ENCODE results near the gene STON2.

Gene STON2

DNA sequence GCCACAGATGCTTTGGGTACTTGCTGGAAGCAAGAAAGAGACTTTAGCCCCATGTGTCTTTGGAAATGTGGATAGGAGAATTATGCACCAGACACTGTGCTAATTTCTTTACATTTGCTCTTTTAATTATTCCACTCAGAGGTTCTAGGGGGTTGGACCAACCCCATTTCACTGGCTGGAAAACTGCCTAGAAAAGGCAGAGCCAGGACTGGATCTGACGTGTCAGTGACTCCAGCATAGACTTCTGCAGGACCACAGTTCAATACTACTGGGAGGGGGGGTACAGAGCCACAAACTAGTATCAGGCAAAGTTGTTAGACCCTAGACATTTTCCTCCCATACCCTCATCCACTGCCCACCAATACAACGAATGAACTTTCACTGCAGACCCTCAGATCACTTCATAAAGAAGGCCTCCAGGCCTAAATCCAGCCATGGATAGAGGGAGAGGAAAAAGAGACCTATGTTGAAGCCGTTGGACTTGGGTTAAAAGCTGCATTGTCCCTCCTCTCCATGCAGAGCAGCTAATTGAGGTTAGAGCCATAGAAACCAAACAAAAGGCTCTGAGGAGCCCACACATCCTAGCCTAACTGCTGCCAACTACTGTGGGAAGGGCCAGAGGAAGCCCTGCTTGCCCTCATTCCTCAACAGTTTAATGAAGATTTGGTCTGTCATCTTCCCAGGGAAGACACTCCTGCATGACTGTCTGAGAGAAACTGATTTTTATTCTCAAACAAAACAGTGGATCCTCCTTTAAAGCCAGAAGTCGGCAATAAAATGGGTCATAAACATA lies 68.7 kb downstream of the STON2 start:
- no peak for DNase-seq

DNA sequence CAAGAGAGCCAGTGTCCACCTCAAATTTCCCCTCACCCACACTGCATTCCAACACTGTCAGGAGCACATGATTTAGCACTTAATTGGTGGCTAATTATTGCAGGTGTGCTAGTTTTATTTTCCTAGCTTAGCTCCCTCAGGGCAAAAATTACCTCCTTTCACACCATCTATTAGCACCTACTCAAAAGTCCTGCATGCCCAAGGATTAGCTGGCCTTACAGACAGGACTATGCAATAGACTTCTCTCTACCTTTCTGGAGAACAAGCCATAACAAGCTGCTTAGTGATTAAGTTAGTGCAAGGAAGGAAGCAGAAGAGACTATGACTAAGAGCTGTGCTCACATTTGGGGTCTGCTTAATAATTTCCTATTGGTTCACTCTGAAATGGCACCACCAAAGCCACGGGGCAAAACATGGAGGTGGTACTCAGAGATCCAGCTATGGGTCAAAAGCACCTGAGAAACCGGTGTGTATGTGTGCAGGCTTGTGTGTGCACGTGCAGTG lies 69.5 kb downstream of the STON2 start:
- no peak for DNase-seq

GRCh38 chr14:81329640-81330381 lies 70.3 kb downstream of the STON2 start:
- no peak for DNase-seq

GRCh38 chr14:81326451-81326850 lies 73.7 kb downstream of the STON2 start:
- DNase-seq: no peak

DNA sequence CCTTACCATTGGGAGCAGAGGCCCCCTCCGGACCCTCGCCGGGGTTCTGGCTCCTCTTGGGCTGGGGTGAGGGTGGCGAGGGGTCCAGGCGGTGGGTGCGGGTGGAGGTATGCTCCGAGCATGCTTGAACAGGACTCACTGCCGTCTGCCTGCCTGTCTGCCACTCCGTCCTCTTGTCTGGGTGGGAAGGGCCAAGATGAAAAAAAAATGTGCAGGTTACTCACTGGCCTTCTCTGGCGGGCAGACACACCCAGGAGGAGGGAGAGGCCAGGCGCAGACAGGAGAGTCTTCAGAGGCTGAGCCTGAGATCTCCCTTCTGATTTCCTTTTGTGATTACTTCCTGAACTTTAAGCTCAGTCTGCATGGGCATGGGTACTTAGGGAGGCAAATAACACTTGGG lies 76.1 kb downstream of the STON2 start:
- DNase-seq: peak; percentile 51

- DNase-seq: no peak
Measured at GRCh38 chr14:81323093-81323492, 77.0 kb downstream of the STON2 start.

- DNase-seq: no peak
Measured at GRCh38 chr14:81319946-81320345, 80.2 kb downstream of the STON2 start.

DNA sequence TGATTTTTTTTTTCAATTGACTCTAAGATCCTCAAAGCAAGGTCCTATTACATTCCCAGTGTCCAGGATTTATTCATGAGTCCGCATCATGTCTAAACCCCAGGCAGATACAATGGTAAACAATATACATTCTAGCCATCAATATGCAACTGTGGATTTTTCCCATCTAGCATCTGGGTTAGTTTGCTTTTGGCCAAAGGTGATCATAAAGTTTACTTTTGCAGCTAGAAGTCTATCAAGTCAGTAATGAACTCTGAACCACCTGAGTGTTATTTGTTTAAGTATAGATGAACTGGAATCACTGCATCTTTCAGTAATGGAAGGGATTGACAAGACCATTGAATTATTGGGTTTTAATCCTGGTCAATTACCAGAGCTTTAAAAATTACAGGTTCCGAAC lies 80.8 kb downstream of the STON2 start:
- DNase-seq: no peak

- no peak for DNase-seq
Measured at GRCh38 chr14:81315341-81315740, 84.8 kb downstream of the STON2 start.

- no peak for DNase-seq
Measured at GRCh38 chr14:81314443-81315175, 85.5 kb downstream of the STON2 start.

DNA sequence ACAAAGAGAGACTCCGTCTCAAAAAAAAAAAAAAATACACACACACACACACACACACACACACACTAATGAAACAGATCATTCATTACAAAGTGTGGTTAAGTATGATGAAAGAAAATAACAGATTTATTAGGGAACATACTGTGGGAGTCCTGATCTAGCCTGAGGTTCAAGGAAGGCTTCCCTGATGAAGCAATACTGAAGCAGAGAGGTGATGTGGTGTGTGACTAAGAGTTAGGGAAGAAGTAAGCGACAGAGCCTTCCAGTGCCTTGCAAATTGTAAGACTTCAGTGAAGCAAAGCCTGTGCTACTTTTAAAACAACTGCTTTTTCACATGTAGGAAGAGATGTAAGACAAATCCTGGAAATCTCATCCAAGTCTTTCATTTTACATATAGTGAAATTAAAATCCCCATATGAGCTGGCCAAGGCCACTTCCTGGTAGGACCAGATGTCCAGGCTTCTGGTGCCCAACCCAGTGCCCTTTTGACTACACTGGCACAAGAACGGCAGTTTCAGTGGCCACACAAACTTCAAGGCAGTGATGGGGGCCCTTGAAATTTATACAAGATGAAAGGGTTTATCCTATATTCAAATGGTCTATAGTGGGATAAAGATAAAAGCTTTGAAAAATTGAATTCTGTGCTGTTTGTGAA lies 86.2 kb downstream of the STON2 start:
- no peak for DNase-seq

DNA sequence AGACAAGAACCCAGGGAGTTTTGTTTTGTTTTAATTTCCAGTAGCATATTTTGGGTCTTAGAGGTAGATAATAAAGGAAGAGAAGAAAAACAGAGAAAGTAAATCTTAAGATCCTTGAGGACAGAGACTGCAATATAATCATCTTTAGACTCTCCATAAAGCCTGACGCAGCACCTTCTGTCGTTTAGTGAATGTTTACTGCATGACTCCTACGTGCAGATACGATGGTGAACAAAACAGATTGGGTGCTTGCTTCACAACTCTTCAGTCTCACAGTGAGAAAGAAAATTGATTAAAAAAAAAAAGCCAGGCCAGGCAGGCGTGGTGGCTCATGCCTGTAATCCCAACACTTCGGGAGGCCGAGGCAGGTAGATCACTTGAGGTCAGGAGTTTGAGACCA lies 86.9 kb downstream of the STON2 start:
- no peak for DNase-seq

GRCh38 chr14:81312289-81312876 lies 87.7 kb downstream of the STON2 start:
- no peak for DNase-seq

GRCh38 chr14:81311778-81312177 lies 88.3 kb downstream of the STON2 start:
- no peak for DNase-seq

DNA sequence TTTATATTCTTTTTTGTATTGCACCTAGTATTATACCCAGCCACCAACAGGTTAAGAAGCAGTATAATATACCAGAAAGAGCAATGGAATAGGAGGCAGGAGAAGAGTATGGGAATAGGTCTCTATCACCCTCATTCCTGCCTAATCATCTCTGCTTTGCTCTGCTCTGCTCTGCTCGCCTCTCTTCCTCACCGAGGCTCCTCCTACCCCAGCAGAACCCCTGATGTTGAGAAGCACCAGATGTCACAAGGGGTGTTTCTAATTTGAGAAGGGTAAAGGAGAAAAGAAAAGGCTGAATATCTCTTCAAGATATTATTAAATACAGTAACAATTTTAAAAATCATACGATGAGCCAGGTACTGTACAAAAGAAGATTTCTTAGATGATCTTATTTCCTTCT lies 89.0 kb downstream of the STON2 start:
- no peak for DNase-seq

- DNase-seq: no peak
Measured at GRCh38 chr14:81310606-81311005, 89.5 kb downstream of the STON2 start.

- no peak for DNase-seq
Measured at GRCh38 chr14:81309511-81309910, 90.6 kb downstream of the STON2 start.

DNA sequence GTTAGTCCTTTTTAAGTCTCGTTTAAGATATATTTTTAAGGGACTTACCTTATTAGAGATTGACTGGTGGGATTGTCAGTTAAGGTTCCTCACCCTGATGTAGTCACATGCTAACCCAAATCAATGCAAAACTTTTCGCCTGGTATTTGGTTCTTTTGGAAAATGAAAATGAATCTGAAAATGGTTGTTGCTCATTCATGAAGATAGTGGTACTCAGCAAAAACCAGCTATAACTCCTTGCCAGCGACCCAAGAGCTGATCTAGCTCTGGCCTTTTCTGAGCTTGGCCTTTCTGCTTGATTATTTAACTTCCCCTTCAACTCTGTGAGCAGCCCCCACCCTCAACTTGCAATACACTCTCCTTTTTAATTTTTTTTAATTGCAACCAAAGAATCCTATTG lies 94.4 kb downstream of the STON2 start:
- DNase-seq: no peak

GRCh38 chr14:81305065-81305464 lies 95.1 kb downstream of the STON2 start:
- DNase-seq: no peak

GRCh38 chr14:81303258-81303935 lies 96.7 kb downstream of the STON2 start:
- DNase-seq: peak; percentile 44

- DNase-seq: no peak
Measured at GRCh38 chr14:81302638-81303037, 97.5 kb downstream of the STON2 start.

GRCh38 chr14:81301813-81302212 lies 98.3 kb downstream of the STON2 start:
- DNase-seq: no peak

All from NCI-H2107 (cell line).